Breast epithelium (tissue), 4 donors: ENCODE data around the gene LINGO1. TPM values are rescaled to one million over a fixed set of nuclear protein-coding genes. Genes with fewer than 3 reads are reported as not detected.

Source experiments
- DNase-seq, 2 donors: peaks; one replicate each; pipeline ENCODE4 v3.0.0-alpha.2; 2019; ENCODE audit warnings: low spot score in 2 of 2
- H3K27ac ChIP-seq, 2 donors: fragments of 200-600 bp; sonication (generic) in 1 of 2; one replicate each; pipeline ENCODE4 v1.5.1; 2016 to 2019; ENCODE audit warnings: mild to moderate bottlenecking in 1 of 2
- H3K27me3 ChIP-seq, 2 donors: fragments of 200-600 bp; sonication (generic) in 1 of 2; one replicate each; pipeline versions ENCODE4 v1.5.1 to v1.6.0; 2017 to 2019; ENCODE audit warnings: control low read depth in 1 of 2, mild to moderate bottlenecking in 1 of 2
- H3K36me3 ChIP-seq: fragments of 200-600 bp; one replicate; pipeline ENCODE4 v1.5.1; 2019
- H3K4me1 ChIP-seq, 2 donors: fragments of 200-600 bp; sonication (generic); one replicate each; pipeline ENCODE4 v1.5.1; 2016 to 2019; ENCODE audit warnings: control low read depth in 1 of 2
- H3K4me3 ChIP-seq, 3 donors: fragments of 200-600 bp; sonication (generic); 1 replicate in 2 of 3; 2 replicates in 1 of 3; pipeline ENCODE4 v1.5.1; 2016 to 2019; ENCODE audit warnings: mild to moderate bottlenecking in 3 of 3, moderate library complexity in 2 of 3
- H3K9me3 ChIP-seq, 2 donors: fragments of 200-600 bp; sonication (generic) in 1 of 2; one replicate each; pipeline ENCODE4 v1.5.1; 2016 to 2019; ENCODE audit warnings: control low read depth in 1 of 2
- CTCF ChIP-seq, 3 donors: fragments of 450-650 bp; IDR thresholded peaks; one replicate each; pipeline ENCODE4 v1.5.1; 2016 to 2017; ENCODE audit warnings: antibody characterized with exemption in 3 of 3, mild to moderate bottlenecking in 3 of 3, moderate library complexity in 3 of 3
- POLR2A ChIP-seq: fragments of 450-650 bp; IDR thresholded peaks from one replicate; pipeline ENCODE4 v1.6.1; 2016; ENCODE audit warnings: antibody characterized with exemption, mild to moderate bottlenecking, moderate library complexity
- POLR2AphosphoS5 ChIP-seq, 3 donors: sonication (generic); formaldehyde crosslinking; IDR thresholded peaks; one replicate each; pipeline ENCODE4 v1.6.1; 2017; ENCODE audit warnings: antibody characterized with exemption in 3 of 3
- intact Hi-C: fragments of 100-400 bp; cut with DNase I; formaldehyde crosslinking; loops from one replicate; pipeline ENCODE4 v1.15.1; 2023; ENCODE audit warnings: low total_unique reads
- total RNA-seq, 3 donors: library from RNA; depleted of rRNA; stranded (reverse); fragments of >200 nt; gene quantifications; one replicate each; pipeline ENCODE4 v1.1.0, GENCODE V29; 2016

Gene LINGO1
- total RNA-seq, 3 donors from 2014 or later = 1.2 to 1.6 TPM; not detected in 1

GRCh38 chr15:77612958-77613601 is 19.6 kb downstream of the LINGO1 start:
- no peak overlapping the region for H3K4me3 ChIP-seq
- intact Hi-C loops = no loop called here
- H3K9me3 ChIP-seq = no peaks in the 10 kb centered on the region
- H3K27ac ChIP-seq = no peak overlapping the region
- DNase-seq = no peak
- no peaks in the 10 kb centered on the region for H3K36me3 ChIP-seq
- no peaks in the 10 kb centered on the region for H3K4me1 ChIP-seq
- H3K27me3 ChIP-seq = no peaks in the 10 kb centered on the region
- TF ChIP-seq POLR2A (no peak), CTCF (IDR thresholded peaks at IDR 0.05) (no peak), POLR2AphosphoS5 (IDR thresholded peaks at IDR 0.05) (no peak)

- H3K27me3 ChIP-seq = no peaks in the 10 kb centered on the region
- DNase-seq = no peak
- intact Hi-C loops = no loop called here
- no peaks in the 10 kb centered on the region for H3K9me3 ChIP-seq
- peak overlapping the region in 1 of 2 donors; percentile 38 for H3K27ac ChIP-seq
- H3K36me3 ChIP-seq = no peaks in the 10 kb centered on the region
- no peak overlapping the region for H3K4me3 ChIP-seq
- TF ChIP-seq POLR2AphosphoS5 (IDR thresholded peaks at IDR 0.05) = no peak
- no peak for TF ChIP-seq POLR2A
- TF ChIP-seq CTCF (IDR thresholded peaks at IDR 0.05) = no peak
- H3K4me1 ChIP-seq = no peaks in the 10 kb centered on the region
Observed at GRCh38 chr15:77611767-77612166, 20.9 kb downstream of the LINGO1 start.

GRCh38 chr15:77610731-77611130 is 22.0 kb downstream of the LINGO1 start:
- Histone ChIP-seq H3K27me3 (no peaks in the 10 kb centered on the region), H3K36me3 (no peaks in the 10 kb centered on the region), H3K4me1 (no peaks in the 10 kb centered on the region), H3K9me3 (no peaks in the 10 kb centered on the region), H3K4me3 (no peak overlapping the region), H3K27ac (peak overlapping the region in 1 of 2 donors; percentile 38)
- no peak for DNase-seq
- intact Hi-C loops = no loop called here
- no peak for TF ChIP-seq CTCF (IDR thresholded peaks at IDR 0.05)
- no peak for TF ChIP-seq POLR2AphosphoS5 (IDR thresholded peaks at IDR 0.05)
- TF ChIP-seq POLR2A = no peak

- H3K36me3 ChIP-seq = no peaks in the 10 kb centered on the region
- H3K4me1 ChIP-seq = no peaks in the 10 kb centered on the region
- no peak for TF ChIP-seq POLR2AphosphoS5 (IDR thresholded peaks at IDR 0.05)
- no peak for TF ChIP-seq CTCF (IDR thresholded peaks at IDR 0.05)
- TF ChIP-seq POLR2A = no peak
- no peak overlapping the region for H3K4me3 ChIP-seq
- no peaks in the 10 kb centered on the region for H3K27me3 ChIP-seq
- H3K27ac ChIP-seq = peak overlapping the region in 1 of 2 donors; percentile 38
- intact Hi-C loops = no loop called here
- H3K9me3 ChIP-seq = no peaks in the 10 kb centered on the region
- DNase-seq = no peak
Observed at GRCh38 chr15:77609558-77609957, 23.2 kb downstream of the LINGO1 start.

GRCh38 chr15:77608774-77609173 is 23.9 kb downstream of the LINGO1 start:
- H3K36me3 ChIP-seq = no peaks in the 10 kb centered on the region
- no peak for DNase-seq
- no peaks in the 10 kb centered on the region for H3K27me3 ChIP-seq
- intact Hi-C loops = no loop called here
- H3K4me1 ChIP-seq = no peaks in the 10 kb centered on the region
- H3K4me3 ChIP-seq = no peak overlapping the region
- peak overlapping the region in 1 of 2 donors; percentile 38 for H3K27ac ChIP-seq
- TF ChIP-seq POLR2A (no peak), CTCF (IDR thresholded peaks at IDR 0.05) (no peak), POLR2AphosphoS5 (IDR thresholded peaks at IDR 0.05) (no peak)
- no peaks in the 10 kb centered on the region for H3K9me3 ChIP-seq
